ENCODE data around the gene ALDH2. TPM values are rescaled to one million over a fixed set of nuclear protein-coding genes. Genes with fewer than 3 reads are reported as not detected.

The ALDH2 gene
- polyA plus RNA-seq, 1 experiment = 48.8 TPM

DNA sequence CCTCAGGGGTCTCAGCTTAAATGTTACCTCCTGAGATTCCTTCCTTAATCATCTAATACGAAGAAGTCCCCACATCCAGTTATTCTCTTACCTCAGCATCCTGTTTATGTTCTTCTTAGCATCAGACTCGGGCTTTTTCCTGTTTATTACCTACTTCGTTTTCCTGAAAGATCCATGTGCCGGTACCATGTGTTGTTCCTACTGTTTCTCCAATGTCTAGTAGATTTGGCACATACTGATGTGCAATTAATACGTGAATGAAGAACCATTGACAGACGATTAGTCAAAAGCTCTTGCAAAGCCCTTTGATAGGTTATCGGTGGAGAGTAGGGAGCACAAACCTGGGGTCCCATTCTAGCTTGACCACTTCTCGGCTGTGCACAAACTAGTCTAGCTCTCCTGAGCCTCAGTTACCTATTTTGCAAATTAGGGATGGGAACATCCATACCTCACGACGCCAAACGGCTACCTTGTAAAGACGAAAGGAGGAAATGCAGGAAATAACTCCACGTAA, 74.6 kb downstream of the ALDH2 start:
- H3K27me3 ChIP-seq (ENCODE audit: control insufficient read depth, insufficient read depth, low read length) = no peaks in the 10 kb centered on the region
- TF ChIP-seq, protein P1, sequence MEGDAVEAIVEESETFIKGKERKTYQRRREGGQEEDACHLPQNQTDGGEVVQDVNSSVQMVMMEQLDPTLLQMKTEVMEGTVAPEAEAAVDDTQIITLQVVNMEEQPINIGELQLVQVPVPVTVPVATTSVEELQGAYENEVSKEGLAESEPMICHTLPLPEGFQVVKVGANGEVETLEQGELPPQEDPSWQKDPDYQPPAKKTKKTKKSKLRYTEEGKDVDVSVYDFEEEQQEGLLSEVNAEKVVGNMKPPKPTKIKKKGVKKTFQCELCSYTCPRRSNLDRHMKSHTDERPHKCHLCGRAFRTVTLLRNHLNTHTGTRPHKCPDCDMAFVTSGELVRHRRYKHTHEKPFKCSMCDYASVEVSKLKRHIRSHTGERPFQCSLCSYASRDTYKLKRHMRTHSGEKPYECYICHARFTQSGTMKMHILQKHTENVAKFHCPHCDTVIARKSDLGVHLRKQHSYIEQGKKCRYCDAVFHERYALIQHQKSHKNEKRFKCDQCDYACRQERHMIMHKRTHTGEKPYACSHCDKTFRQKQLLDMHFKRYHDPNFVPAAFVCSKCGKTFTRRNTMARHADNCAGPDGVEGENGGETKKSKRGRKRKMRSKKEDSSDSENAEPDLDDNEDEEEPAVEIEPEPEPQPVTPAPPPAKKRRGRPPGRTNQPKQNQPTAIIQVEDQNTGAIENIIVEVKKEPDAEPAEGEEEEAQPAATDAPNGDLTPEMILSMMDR (IDR thresholded peaks at IDR 0.05; ENCODE audit: insufficient read depth, low read depth, low read length) = no peak
- peak overlapping the region; percentile 57 for H3K4me3 ChIP-seq (ENCODE audit: low read depth, low read length)
- POLR2A ChIA-PET = no interaction called here
- no peak for DNase-seq (ENCODE audit: low read depth)
- CTCF ChIA-PET = interaction anchor here (0.6 to 2.1 kb wide), 4 partner anchors 15 to 177 kb away, joined by 3 to 8 read pairs (median 4); no protein-coding TSS in a partner anchor
- no peaks in the 10 kb centered on the region for H3K36me3 ChIP-seq (ENCODE audit: control insufficient read depth, insufficient read depth, low read length)

DNA sequence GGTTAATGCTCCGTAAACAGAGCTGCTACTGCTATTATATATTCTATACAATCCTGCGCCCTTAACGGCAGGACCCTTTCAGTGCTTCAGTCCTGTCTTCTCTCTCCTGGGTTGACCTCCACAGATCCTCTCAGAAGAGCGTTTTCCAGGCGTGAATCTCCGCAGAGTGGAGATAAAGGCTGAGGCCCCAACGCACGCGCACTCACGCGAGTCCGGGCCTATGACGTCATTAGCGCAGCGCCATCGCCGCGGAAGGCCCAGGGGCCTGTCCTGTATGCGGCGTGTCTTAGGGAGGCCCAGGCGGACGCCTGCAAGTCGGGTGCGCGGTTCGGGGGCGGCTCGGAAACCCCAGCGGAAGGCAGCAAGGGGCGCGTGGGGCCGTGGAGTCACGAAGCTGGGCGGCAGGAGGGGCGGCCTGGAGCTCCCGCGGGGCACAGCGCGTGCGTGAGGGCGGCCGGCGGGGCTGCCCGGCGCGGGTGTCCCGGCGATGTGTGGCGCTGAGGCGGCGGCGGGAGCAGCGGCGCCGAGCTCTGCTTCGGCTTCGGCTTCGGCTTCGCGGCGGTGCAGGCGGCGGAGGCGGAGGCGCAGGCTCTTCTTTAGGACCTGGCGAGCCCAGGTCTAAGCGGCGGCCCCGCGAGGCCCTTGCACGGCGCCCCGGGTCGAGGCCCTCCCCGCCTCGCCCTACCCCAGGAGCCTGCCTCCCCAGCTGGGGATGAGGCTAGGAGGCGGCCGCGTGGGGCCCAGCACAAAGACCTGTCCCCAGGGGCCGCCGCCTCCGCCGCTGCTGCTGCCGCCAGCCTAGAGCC, 75.2 kb downstream of the ALDH2 start, which contains the start of gene MAPKAPK5:
MAPKAPK5 (plus strand) TSS at position 479 of the 806 bp plus-strand sequence. CDS start 506 bp downstream, outside the sequence.
- POLR2A ChIA-PET = no interaction called here
- no peaks in the 10 kb centered on the region for H3K27me3 ChIP-seq (ENCODE audit: control insufficient read depth, insufficient read depth, low read length)
- H3K36me3 ChIP-seq (ENCODE audit: control insufficient read depth, insufficient read depth, low read length) = no peaks in the 10 kb centered on the region
- CTCF ChIA-PET = interaction anchor here (0.9 to 2.1 kb wide), 3 partner anchors 16 to 29 kb away, joined by 3 to 8 read pairs (median 5); no protein-coding TSS in a partner anchor
- H3K4me3 ChIP-seq (ENCODE audit: low read depth, low read length) = peak within 1 kb of the TSS; percentile 57
- DNase-seq (ENCODE audit: low read depth) = peak; percentile 61
- TF ChIP-seq, protein P1 (IDR thresholded peaks at IDR 0.05; ENCODE audit: insufficient read depth, low read depth, low read length) = no peak

DNA sequence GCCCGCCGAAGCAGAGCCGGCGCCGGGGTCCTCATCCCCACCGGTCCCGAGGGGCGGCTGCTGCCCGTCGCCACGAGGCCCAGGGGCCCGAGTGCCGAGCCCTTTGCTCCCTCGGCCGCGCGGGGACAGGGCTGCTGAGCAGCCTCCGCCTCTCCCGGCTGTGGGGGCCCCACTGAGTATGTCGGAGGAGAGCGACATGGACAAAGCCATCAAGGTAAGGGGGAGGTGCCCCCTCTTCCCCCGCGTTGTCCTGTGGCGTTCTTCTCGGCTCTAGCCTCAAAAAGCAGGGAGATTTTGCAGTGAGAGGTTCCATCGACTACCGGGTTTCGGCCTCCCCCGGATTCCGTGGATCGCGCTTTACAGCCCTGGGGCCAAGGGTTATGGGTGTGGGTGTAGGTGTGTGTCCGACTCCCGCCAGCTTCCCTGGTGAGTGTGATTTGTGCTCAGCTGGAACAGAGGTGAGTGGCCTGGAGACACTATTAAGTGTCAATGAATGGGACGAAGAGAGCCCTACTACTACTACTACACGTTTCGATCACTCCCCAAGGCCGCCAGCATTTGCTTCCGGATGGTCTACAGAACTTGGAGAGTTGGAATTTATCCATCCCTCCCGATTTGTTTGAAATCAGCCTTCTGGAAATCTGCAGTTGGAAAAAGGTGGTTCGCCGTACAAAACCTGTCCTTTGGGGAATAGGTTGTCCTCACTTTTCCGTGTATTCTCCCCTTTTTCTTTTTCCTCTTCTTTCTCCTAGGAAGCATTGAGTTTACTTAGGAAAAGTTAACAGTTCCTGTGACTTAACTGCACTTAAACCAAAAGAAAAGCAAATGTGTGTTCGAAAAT, 76.0 kb downstream of the ALDH2 start:
- POLR2A ChIA-PET = no interaction called here
- Histone ChIP-seq H3K27me3 (ENCODE audit: control insufficient read depth, insufficient read depth, low read length) (no peaks in the 10 kb centered on the region), H3K4me3 (ENCODE audit: low read depth, low read length) (peak overlapping the region; percentile 57), H3K36me3 (ENCODE audit: control insufficient read depth, insufficient read depth, low read length) (no peaks in the 10 kb centered on the region)
- DNase-seq (ENCODE audit: low read depth) = no peak
- TF ChIP-seq, protein P1 (IDR thresholded peaks at IDR 0.05; ENCODE audit: insufficient read depth, low read depth, low read length) = no peak
- CTCF ChIA-PET = interaction anchor here (1.1 to 2.1 kb wide), 2 partner anchors 19 to 30 kb away, joined by 5 to 8 read pairs; no protein-coding TSS in a partner anchor

DNA sequence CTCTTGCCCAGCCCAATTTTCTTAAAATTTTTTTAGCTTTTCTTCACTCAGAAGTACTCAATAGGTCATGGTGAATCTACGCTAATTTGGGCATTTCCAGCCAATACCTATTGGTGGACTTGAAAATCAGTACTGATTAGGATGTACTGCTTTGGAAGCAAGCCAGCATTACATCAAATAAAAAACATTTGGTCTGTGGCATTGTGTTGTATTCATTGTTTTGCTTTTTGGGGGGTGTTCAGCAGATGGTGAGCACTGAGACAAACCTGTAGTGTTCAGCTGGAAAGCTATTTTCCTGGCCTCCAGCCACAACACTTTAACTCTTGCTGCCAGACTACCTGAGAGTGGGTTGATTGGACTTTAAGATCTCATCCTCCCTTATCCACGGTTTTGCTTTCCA, 79.3 kb downstream of the ALDH2 start:
- no peaks in the 10 kb centered on the region for H3K27me3 ChIP-seq (ENCODE audit: control insufficient read depth, insufficient read depth, low read length)
- H3K36me3 ChIP-seq (ENCODE audit: control insufficient read depth, insufficient read depth, low read length) = no peaks in the 10 kb centered on the region
- CTCF ChIA-PET = interaction anchor here (0.9 kb wide), 1 partner anchor 33 kb away, joined by 3 read pairs; no protein-coding TSS in a partner anchor
- no peak for DNase-seq (ENCODE audit: low read depth)
- POLR2A ChIA-PET = no interaction called here
- TF ChIP-seq, protein P1 (IDR thresholded peaks at IDR 0.05; ENCODE audit: insufficient read depth, low read depth, low read length) = no peak
- H3K4me3 ChIP-seq (ENCODE audit: low read depth, low read length) = no peak overlapping the region
